HG03103 (cell line): Measurements from ENCODE around the gene DAZAP2.
"Not testable (repeated sequence)": the region's sequence is repeated elsewhere in the genome, so short reads cannot be mapped to it uniquely, and the experiment has no call there.

Experiments used
- ATAC-seq: cut with Tn5 transposase; IDR thresholded peaks from one replicate; pipeline ENCODE4 v1.9.1; 2021; ENCODE audit warnings: low read depth; ENCODE audit not compliant: unreplicated experiment

Gene DAZAP2

GRCh38 chr12:51216642-51217041 is 22.0 kb upstream of the DAZAP2 start:
- no peak for ATAC-seq

- peak; percentile 31 for ATAC-seq
Measured at GRCh38 chr12:51217133-51217967, 21.3 kb upstream of the DAZAP2 start.

- ATAC-seq: peak; percentile 52
Measured at GRCh38 chr12:51217968-51218606, 20.5 kb upstream of the DAZAP2 start, which contains the start of gene POU6F1. TSS of gene POU6F1 (minus strand) at chr12:51218062. CDS start at chr12:51206836, 11,226 bp downstream.

- no peak for ATAC-seq
Measured at GRCh38 chr12:51218607-51219161, 19.9 kb upstream of the DAZAP2 start.

GRCh38 chr12:51219322-51219721 is 19.3 kb upstream of the DAZAP2 start:
- no peak for ATAC-seq

- not testable (repeated sequence) for ATAC-seq
Measured at GRCh38 chr12:51219857-51220256, 18.8 kb upstream of the DAZAP2 start.

- ATAC-seq: no peak
Measured at GRCh38 chr12:51222461-51222860, 16.2 kb upstream of the DAZAP2 start.

- no peak for ATAC-seq
Measured at GRCh38 chr12:51224625-51225024, 14.0 kb upstream of the DAZAP2 start.

- ATAC-seq: no peak
Measured at GRCh38 chr12:51225234-51225633, 13.4 kb upstream of the DAZAP2 start.

- no peak for ATAC-seq
Measured at GRCh38 chr12:51225771-51226170, 12.9 kb upstream of the DAZAP2 start.

- not testable (repeated sequence) for ATAC-seq
Measured at GRCh38 chr12:51227112-51227511, 11.5 kb upstream of the DAZAP2 start.

- no peak for ATAC-seq
Measured at GRCh38 chr12:51227962-51228361, 10.7 kb upstream of the DAZAP2 start.

GRCh38 chr12:51229116-51229809 is 9.4 kb upstream of the DAZAP2 start:
- ATAC-seq: no peak

- ATAC-seq: no peak
Measured at GRCh38 chr12:51232642-51233041, 6.0 kb upstream of the DAZAP2 start.

- ATAC-seq: no peak
Measured at GRCh38 chr12:51234530-51234929, 4.1 kb upstream of the DAZAP2 start.

- ATAC-seq: no peak
Measured at GRCh38 chr12:51238037-51238509, 553 bp upstream of the DAZAP2 start.

GRCh38 chr12:51240971-51241370 is 2.3 kb downstream of the DAZAP2 start:
- no peak for ATAC-seq

- ATAC-seq: no peak
Measured at GRCh38 chr12:51242120-51242519, 3.5 kb downstream of the DAZAP2 start.

- ATAC-seq: no peak
Measured at GRCh38 chr12:51242876-51243275, 4.2 kb downstream of the DAZAP2 start.

- ATAC-seq: no peak
Measured at GRCh38 chr12:51244269-51244668, 5.6 kb downstream of the DAZAP2 start.
